Stomach (tissue), 9 donors: ENCODE results near the gene SEC22A. TPM values are rescaled to one million over a fixed set of nuclear protein-coding genes. Genes with fewer than 3 reads are reported as not detected.

ENCODE experiments used
- DNase-seq, 2 donors: peaks; one replicate each; pipeline versions ENCODE4 v3.0.0 to v3.0.0-alpha.2; 2013 to 2019
- H3K27ac ChIP-seq, 5 donors: fragments of 200-600 bp in 4 of 5; sonication (generic) in 4 of 5; one replicate each; pipeline ENCODE4 v1.5.1; 2013 to 2019; ENCODE audit warnings: mild to moderate bottlenecking in 1 of 5, moderate library complexity in 1 of 5
- H3K27me3 ChIP-seq, 3 donors: fragments of 200-600 bp; sonication (generic); one replicate each; pipeline ENCODE4 v1.5.1; 2017 to 2019; ENCODE audit warnings: mixed run types in 1 of 3
- H3K36me3 ChIP-seq, 4 donors: fragments of 200-600 bp; sonication (generic); 1 replicate in 3 of 4; 2 replicates in 1 of 4; pipeline ENCODE4 v1.5.1; 2016 to 2019
- H3K4me1 ChIP-seq, 4 donors: fragments of 200-600 bp; sonication (generic); one replicate each; pipeline ENCODE4 v1.5.1; 2016 to 2019
- H3K4me3 ChIP-seq, 4 donors: fragments of 200-600 bp; sonication (generic) in 3 of 4; one replicate each; pipeline ENCODE4 v1.5.1; 2016 to 2019; ENCODE audit warnings: mild to moderate bottlenecking in 1 of 4
- H3K9me3 ChIP-seq, 4 donors: fragments of 200-600 bp; sonication (generic); one replicate each; pipeline ENCODE4 v1.5.1; 2016 to 2019
- EP300 ChIP-seq: sonication (generic); formaldehyde crosslinking; IDR thresholded peaks from one replicate; pipeline ENCODE4 v1.6.1; 2017; ENCODE audit warnings: antibody characterized with exemption
- POLR2A ChIP-seq, 4 donors: fragments of 450-650 bp; IDR thresholded peaks; one replicate each; pipeline ENCODE4 v1.6.1; 2016; ENCODE audit warnings: antibody characterized with exemption in 4 of 4, control low read depth in 2 of 4, mild to moderate bottlenecking in 1 of 4, moderate library complexity in 1 of 4
- POLR2AphosphoS5 ChIP-seq, 3 donors: sonication (generic); formaldehyde crosslinking; IDR thresholded peaks; one replicate each; pipeline ENCODE4 v1.6.1; 2016; ENCODE audit warnings: antibody characterized with exemption in 3 of 3
- WGBS, 5 donors: extraction: QIAGEN DNeasy Blood & Tissue Kit in 3 of 5; methylation state at CpG; one replicate each; pipeline versions ENCODE4 v1.1.5 to v1.1.7; 2013 to 2018; 5-methylcytosine and 5-hydroxymethylcytosine counted together
- intact Hi-C: fragments of 100-400 bp; cut with DNase I; formaldehyde crosslinking; loops from one replicate; pipeline ENCODE4 v1.15.1; 2023; ENCODE audit warnings: low total_unique reads
- polyA plus RNA-seq, 3 donors: library from polyadenylated mRNA; stranded (reverse); fragments of 200-250 nt; gene quantifications; one replicate each; pipeline ENCODE4 v1.2.3, GENCODE V29; 2013
- total RNA-seq, 5 donors: library from RNA; depleted of rRNA; stranded (reverse); fragments of >200 nt; gene quantifications; one replicate each; pipeline versions ENCODE4 v1.1.0 to v1.2.3, GENCODE V29; 2014 to 2016
- TF ChIP-seq, protein P1 (sequence below), 7 experiments: fragments of 450-650 bp in 4 of 7; fragments of 200-600 bp in 3 of 7; sonication (generic) in 3 of 7; IDR thresholded peaks; one replicate each; pipeline ENCODE4 v1.5.1; 2016 to 2019; ENCODE audit warnings: antibody characterized with exemption in 7 of 7, control low read depth in 2 of 7, mild to moderate bottlenecking in 1 of 7
- donor health status: healthy with polysubstance abuse.
- donor health status: Bipolar disorder and iron deficiency.
- donor health status: healthy.

SEC22A gene
- total and polyA plus RNA-seq, 8 donors = 1.6 to 26.6 (median 6.7) TPM; not detected in 1

DNA sequence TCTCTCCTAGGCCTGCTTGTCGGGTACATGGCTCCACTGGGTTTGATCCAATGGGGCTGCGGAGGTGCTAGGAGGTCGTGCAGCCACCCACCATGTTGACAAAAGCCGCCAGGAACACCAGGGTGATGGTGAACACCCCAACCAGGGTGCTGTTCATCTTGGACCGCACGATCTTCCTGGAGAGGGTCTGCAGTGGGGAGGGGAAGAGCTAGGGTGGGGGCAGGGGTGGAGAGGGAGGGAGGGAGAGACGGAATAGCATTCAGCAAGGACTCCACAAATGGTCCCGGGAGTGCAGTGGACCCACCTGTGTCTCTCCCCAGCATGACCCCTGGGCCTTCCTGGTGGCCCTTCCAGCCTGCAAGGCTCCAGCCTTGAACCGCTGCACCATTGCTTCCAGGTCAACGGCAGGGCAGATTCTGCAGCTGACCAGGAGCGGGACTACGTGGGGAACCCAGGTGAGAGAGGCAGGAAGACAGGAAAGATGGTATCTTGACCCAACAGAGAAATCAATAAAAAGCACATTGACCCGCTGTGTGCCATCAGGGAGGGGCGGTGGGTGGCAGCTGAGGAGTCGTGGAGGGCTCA is 102.3 kb downstream of the SEC22A start:
- Histone ChIP-seq H3K27me3 (no peaks in the 10 kb centered on the region), H3K9me3 (no peaks in the 10 kb centered on the region), H3K4me3 (no peak overlapping the region), H3K27ac (no peak overlapping the region), H3K36me3 (peaks cover 0 to 64% (median 36%) of the 10 kb centered on the region in 4 donors), H3K4me1 (no peaks in the 10 kb centered on the region)
- TF ChIP-seq, protein P1, sequence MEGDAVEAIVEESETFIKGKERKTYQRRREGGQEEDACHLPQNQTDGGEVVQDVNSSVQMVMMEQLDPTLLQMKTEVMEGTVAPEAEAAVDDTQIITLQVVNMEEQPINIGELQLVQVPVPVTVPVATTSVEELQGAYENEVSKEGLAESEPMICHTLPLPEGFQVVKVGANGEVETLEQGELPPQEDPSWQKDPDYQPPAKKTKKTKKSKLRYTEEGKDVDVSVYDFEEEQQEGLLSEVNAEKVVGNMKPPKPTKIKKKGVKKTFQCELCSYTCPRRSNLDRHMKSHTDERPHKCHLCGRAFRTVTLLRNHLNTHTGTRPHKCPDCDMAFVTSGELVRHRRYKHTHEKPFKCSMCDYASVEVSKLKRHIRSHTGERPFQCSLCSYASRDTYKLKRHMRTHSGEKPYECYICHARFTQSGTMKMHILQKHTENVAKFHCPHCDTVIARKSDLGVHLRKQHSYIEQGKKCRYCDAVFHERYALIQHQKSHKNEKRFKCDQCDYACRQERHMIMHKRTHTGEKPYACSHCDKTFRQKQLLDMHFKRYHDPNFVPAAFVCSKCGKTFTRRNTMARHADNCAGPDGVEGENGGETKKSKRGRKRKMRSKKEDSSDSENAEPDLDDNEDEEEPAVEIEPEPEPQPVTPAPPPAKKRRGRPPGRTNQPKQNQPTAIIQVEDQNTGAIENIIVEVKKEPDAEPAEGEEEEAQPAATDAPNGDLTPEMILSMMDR (IDR thresholded peaks at IDR 0.05) = no peak
- no peak for TF ChIP-seq POLR2AphosphoS5 (IDR thresholded peaks at IDR 0.05)
- TF ChIP-seq EP300 = no peak
- no peak for TF ChIP-seq POLR2A (IDR thresholded peaks at IDR 0.05)
- intact Hi-C loops = no loop called here
- WGBS, 5 donors = 81 to 86% (median 85%) methylated on average over 15 of the region's 15 CpGs
- no peak for DNase-seq

DNA sequence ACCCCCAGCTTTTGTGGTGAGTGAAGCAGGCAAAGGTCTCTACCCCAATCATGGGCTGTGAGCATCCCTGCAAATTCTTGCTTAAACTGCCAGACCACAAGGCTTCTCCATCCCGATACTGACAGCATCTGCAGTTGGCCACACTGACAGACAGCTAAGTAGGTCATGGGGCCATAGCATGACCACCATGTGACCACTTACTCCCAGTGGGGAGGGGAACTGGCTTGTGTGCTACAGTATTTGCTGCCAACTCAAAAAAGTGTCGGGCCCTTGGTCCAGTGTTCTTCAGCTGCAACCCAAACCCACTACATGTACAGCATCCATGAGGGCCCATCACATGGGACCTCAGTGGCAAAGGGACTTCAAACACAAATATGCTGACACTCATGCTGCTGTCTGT is 103.4 kb downstream of the SEC22A start:
- Histone ChIP-seq H3K36me3 (peaks cover 0 to 64% (median 35%) of the 10 kb centered on the region in 4 donors), H3K4me3 (no peak overlapping the region), H3K27me3 (no peaks in the 10 kb centered on the region), H3K4me1 (no peaks in the 10 kb centered on the region), H3K27ac (no peak overlapping the region), H3K9me3 (no peaks in the 10 kb centered on the region)
- intact Hi-C loops = no loop called here
- WGBS, 5 donors = 75 to 87% (median 83%) methylated on average over 2 of the region's 2 CpGs
- TF ChIP-seq EP300 (no peak), POLR2A (IDR thresholded peaks at IDR 0.05) (no peak), POLR2AphosphoS5 (IDR thresholded peaks at IDR 0.05) (no peak)
- TF ChIP-seq, protein P1 (IDR thresholded peaks at IDR 0.05) = no peak
- DNase-seq = no peak

DNA sequence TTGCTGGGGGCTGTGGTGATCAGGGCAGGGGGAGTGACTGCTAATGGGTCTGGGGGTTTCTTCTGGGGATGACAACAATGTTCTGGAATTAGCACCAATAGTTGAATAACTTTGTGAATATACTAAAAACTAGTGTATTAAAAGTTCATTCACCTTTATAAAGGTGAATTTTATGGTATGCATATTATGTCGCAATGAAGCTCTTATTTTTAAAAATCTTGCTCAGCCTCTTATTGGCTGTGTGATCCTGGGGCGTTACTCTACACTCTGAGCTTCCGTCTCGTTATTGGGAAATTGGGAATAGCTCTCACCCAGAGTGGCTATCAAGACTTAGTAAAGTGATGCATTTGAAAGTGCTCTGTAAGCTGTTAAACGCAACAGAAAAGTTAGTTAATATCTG is 105.3 kb downstream of the SEC22A start:
- no peak overlapping the region for H3K27ac ChIP-seq
- no peaks in the 10 kb centered on the region for H3K9me3 ChIP-seq
- H3K4me1 ChIP-seq = no peaks in the 10 kb centered on the region
- DNase-seq = no peak
- H3K27me3 ChIP-seq = no peaks in the 10 kb centered on the region
- H3K36me3 ChIP-seq = peaks cover 0 to 55% (median 27%) of the 10 kb centered on the region in 4 donors
- H3K4me3 ChIP-seq = no peak overlapping the region
- intact Hi-C loops = no loop called here
- TF ChIP-seq POLR2AphosphoS5 (IDR thresholded peaks at IDR 0.05) (no peak), EP300 (no peak), POLR2A (IDR thresholded peaks at IDR 0.05) (no peak)
- TF ChIP-seq, protein P1 (IDR thresholded peaks at IDR 0.05) = no peak
- 84 to 90% (median 89%) methylated on average over 5 of the region's 5 CpGs for WGBS, 5 donors

DNA sequence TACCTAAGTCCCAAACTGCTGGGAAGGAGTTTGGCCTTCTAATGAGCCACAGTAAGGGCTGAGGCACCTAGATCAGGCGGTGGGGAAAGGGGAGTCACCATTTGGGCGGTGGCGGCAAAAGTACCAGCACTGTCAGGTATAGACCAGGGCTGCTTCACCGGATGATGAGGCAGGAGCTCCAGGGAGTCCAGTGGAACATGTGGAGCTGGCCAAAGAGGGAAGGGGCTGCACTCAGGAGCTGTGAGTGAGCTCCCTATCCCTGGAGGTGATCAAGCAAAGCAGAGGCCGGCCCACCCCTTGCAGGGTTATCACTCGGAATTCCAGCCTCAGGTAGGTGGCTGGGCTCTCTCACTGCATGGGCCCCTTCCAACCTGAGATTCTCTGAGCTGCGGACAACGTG is 108.4 kb downstream of the SEC22A start:
- TF ChIP-seq POLR2AphosphoS5 (IDR thresholded peaks at IDR 0.05) = no peak
- TF ChIP-seq, protein P1 (IDR thresholded peaks at IDR 0.05) = no peak
- TF ChIP-seq EP300 = no peak
- no peak for TF ChIP-seq POLR2A (IDR thresholded peaks at IDR 0.05)
- Histone ChIP-seq H3K27ac (no peak overlapping the region), H3K27me3 (no peaks in the 10 kb centered on the region), H3K4me3 (no peak overlapping the region), H3K4me1 (peaks cover 0 to 3% (median 0%) of the 10 kb centered on the region in 4 donors), H3K36me3 (peaks cover 0 to 41% (median 16%) of the 10 kb centered on the region in 4 donors), H3K9me3 (no peaks in the 10 kb centered on the region)
- intact Hi-C loops = no loop called here
- WGBS, 5 donors = 80 to 90% (median 88%) methylated on average over 6 to 8 of the region's 8 CpGs
- no peak for DNase-seq
